Measurements from ENCODE around the gene FSD2. TPM values are rescaled to one million over a fixed set of nuclear protein-coding genes. Genes with fewer than 3 reads are reported as not detected.

The FSD2 gene
- total and polyA plus RNA-seq, 2 of the 8 experiments (the other 6 are each of a cell fraction or from before 2014, with no cell fraction given), result 0.02 TPM; not detected in 1

GRCh38 chr15:82790321-82790720, 15.5 kb downstream of the FSD2 start (continued):
- TF ChIP-seq TAF7 (optimal IDR thresholded peaks at IDR 0.05; ENCODE audit: borderline replicate concordance, low read depth, low read length), result no peak
